Adrenal gland (tissue), 12 donors: ENCODE measurements around the gene SLC9A2. TPM values are rescaled to one million over a fixed set of nuclear protein-coding genes. Genes with fewer than 3 reads are reported as not detected.

Experiments used
- DNase-seq, 7 donors: peaks; one replicate each; pipeline ENCODE4 v3.0.0-alpha.2; 2019 to 2020
- H3K27ac ChIP-seq, 5 donors: fragments of 200-600 bp; sonication (generic) in 4 of 5; 1 replicate in 3 of 5; 2 replicates in 2 of 5; pipeline versions ENCODE4 v1.5.1 to v1.8.0; 2016 to 2020; ENCODE audit warnings: mild to moderate bottlenecking in 1 of 5
- H3K27me3 ChIP-seq: fragments of 200-600 bp; 2 replicates; pipeline ENCODE4 v1.8.0; 2021
- H3K36me3 ChIP-seq, 2 donors: fragments of 200-600 bp; replicated peaks in 1 of 2; 1 replicate in 1 of 2; 2 replicates in 1 of 2; pipeline versions ENCODE4 v1.5.1 to v1.8.0; 2018 to 2022
- H3K4me1 ChIP-seq, 2 donors: fragments of 200-600 bp; replicated peaks in 1 of 2; 1 replicate in 1 of 2; 2 replicates in 1 of 2; pipeline versions ENCODE4 v1.5.1 to v1.8.0; 2018 to 2021
- H3K4me3 ChIP-seq, 4 donors: fragments of 200-600 bp; sonication (generic) in 3 of 4; one replicate each; pipeline ENCODE4 v1.5.1; 2016 to 2018
- H3K9me3 ChIP-seq, 3 donors: fragments of 200-600 bp; sonication (generic) in 1 of 3; replicated peaks in 1 of 3; 1 replicate in 2 of 3; 2 replicates in 1 of 3; pipeline versions ENCODE4 v1.5.1 to v1.8.0; 2016 to 2021
- CTCF ChIP-seq, 6 experiments: fragments of 450-650 bp in 4 of 6; fragments of 200-600 bp in 2 of 6; sonication (generic) in 1 of 6; IDR thresholded peaks; 1 replicate in 5 of 6; 2 replicates in 1 of 6; pipeline versions ENCODE4 v1.5.1 to v1.8.0; 2016 to 2021; ENCODE audit warnings: antibody characterized with exemption in 6 of 6, mild to moderate bottlenecking in 2 of 6, moderate library complexity in 1 of 6
- POLR2A ChIP-seq, 2 donors: fragments of 450-650 bp; IDR thresholded peaks; one replicate each; pipeline ENCODE4 v1.6.1; 2017; ENCODE audit warnings: antibody characterized with exemption in 2 of 2, mild to moderate bottlenecking in 2 of 2, moderate library complexity in 1 of 2
- WGBS, 4 donors: extraction: QIAGEN DNeasy Blood & Tissue Kit in 2 of 4; methylation state at CpG; one replicate each; pipeline versions ENCODE4 v1.1.5 to v1.1.7; 2013 to 2017; 5-methylcytosine and 5-hydroxymethylcytosine counted together
- intact Hi-C, 2 donors: fragments of 100-400 bp; cut with DNase I; formaldehyde crosslinking; loops; one replicate each; pipeline versions ENCODE4 v1.14.1 to v1.15.0; 2022 to 2023
- polyA plus RNA-seq, 3 donors: library from polyadenylated mRNA; stranded (reverse); fragments of 200-250 nt in 2 of 3; fragments of 350-450 nt in 1 of 3; fragmentation: Illumina TruSeq in 1 of 3; extraction: RNeasy Lipid Tissue Mini Kit (QIAGEN cat#74804) in 1 of 3; gene quantifications; one replicate each; pipeline ENCODE4 v1.2.3, GENCODE V29; 2013 to 2014
- total RNA-seq, 9 donors: library from RNA; depleted of rRNA in 4 of 9; stranded (reverse); fragments of >200 nt in 4 of 9; fragments of 120-200 nt in 1 of 9; fragmentation: NEBNext Ultra II Directional in 1 of 9; extraction: Animal tissue kit (Norgen Biotek cat#: 25700) in 1 of 9; gene quantifications; one replicate each; pipeline versions ENCODE4 v1.1.0 to v1.2.4, GENCODE V29; 2013 to 2023
- donor health status: healthy with polysubstance abuse.
- donor health status: Bipolar disorder and iron deficiency.
- donor health status: DM: yes; HTN: yes; CAD: no.
- donor health status: DM: no; HTN: no; CAD: no.
- donor health status: DM: no; HTN: no; CAD: no.
- donor health status: DM: yes; HTN: yes; CAD: no.

Gene SLC9A2
- total and polyA plus RNA-seq, 12 donors: 0.03 to 2.1 (median 0.28) TPM; not detected in 2

GRCh38 chr2:102724553-102724952, 105.2 kb downstream of the SLC9A2 start:
- H3K36me3 ChIP-seq: peaks cover 0 to 22% of the 10 kb centered on the region in 2 donors
- no peak for DNase-seq
- intact Hi-C loops: no loop called here
- 91 to 97% (median 94%) methylated on average over 10 of the region's 10 CpGs for WGBS, 4 donors
- H3K4me1 ChIP-seq: no peaks in the 10 kb centered on the region
- no peaks in the 10 kb centered on the region for H3K9me3 ChIP-seq
- no peak overlapping the region for H3K4me3 ChIP-seq
- no peaks in the 10 kb centered on the region for H3K27me3 ChIP-seq
- no peak overlapping the region for H3K27ac ChIP-seq
- TF ChIP-seq CTCF (IDR thresholded peaks at IDR 0.05) (no peak), POLR2A (IDR thresholded peaks at IDR 0.05) (no peak)

- Histone ChIP-seq H3K4me1 (no peaks in the 10 kb centered on the region), H3K4me3 (no peak overlapping the region), H3K27ac (no peak overlapping the region), H3K27me3 (no peaks in the 10 kb centered on the region), H3K36me3 (peaks cover 0 to 30% of the 10 kb centered on the region in 2 donors), H3K9me3 (no peaks in the 10 kb centered on the region)
- TF ChIP-seq POLR2A (IDR thresholded peaks at IDR 0.05) (no peak), CTCF (IDR thresholded peaks at IDR 0.05) (no peak)
- DNase-seq: no peak
- WGBS, 4 donors: 78 to 80% (median 79%) methylated on average over 15 of the region's 15 CpGs
- intact Hi-C loops: no loop called here
Measured at GRCh38 chr2:102726128-102727087, 107.1 kb downstream of the SLC9A2 start.

- Histone ChIP-seq H3K27me3 (no peaks in the 10 kb centered on the region), H3K36me3 (peaks cover 0 to 7% of the 10 kb centered on the region in 2 donors), H3K4me1 (peaks cover 6 to 10% of the 10 kb centered on the region in 2 donors), H3K4me3 (peak overlapping the region in 1 of 4 donors; percentile 90), H3K9me3 (no peaks in the 10 kb centered on the region), H3K27ac (no peak overlapping the region)
- intact Hi-C loops: no loop called here
- 69 to 75% (median 72%) methylated on average over 15 of the region's 15 CpGs for WGBS, 4 donors
- peak in 1 of 7 donors; percentile 4 for DNase-seq
- no peak for TF ChIP-seq CTCF (IDR thresholded peaks at IDR 0.05)
- TF ChIP-seq POLR2A (IDR thresholded peaks at IDR 0.05): no peak
Measured at GRCh38 chr2:102735416-102736109, 116.2 kb downstream of the SLC9A2 start.

GRCh38 chr2:102736110-102736409, 116.7 kb downstream of the SLC9A2 start:
- 27 to 39% (median 34%) methylated on average over 6 of the region's 6 CpGs for WGBS, 4 donors
- peak overlapping the region; percentile 69 to 90 (median 84) for H3K4me3 ChIP-seq
- peak in 1 of 7 donors; percentile 27 for DNase-seq
- H3K4me1 ChIP-seq: peaks cover 6 to 10% of the 10 kb centered on the region in 2 donors
- intact Hi-C loops: no loop called here
- no peaks in the 10 kb centered on the region for H3K9me3 ChIP-seq
- no peaks in the 10 kb centered on the region for H3K27me3 ChIP-seq
- peak overlapping the region in 3 of 5 donors; percentile 57 to 69 (median 67) for H3K27ac ChIP-seq
- TF ChIP-seq POLR2A (IDR thresholded peaks at IDR 0.05) (no peak), CTCF (IDR thresholded peaks at IDR 0.05) (no peak)
- H3K36me3 ChIP-seq: peaks cover 0 to 2% of the 10 kb centered on the region in 2 donors
